ENCODE data around the gene NNMT.

DNA sequence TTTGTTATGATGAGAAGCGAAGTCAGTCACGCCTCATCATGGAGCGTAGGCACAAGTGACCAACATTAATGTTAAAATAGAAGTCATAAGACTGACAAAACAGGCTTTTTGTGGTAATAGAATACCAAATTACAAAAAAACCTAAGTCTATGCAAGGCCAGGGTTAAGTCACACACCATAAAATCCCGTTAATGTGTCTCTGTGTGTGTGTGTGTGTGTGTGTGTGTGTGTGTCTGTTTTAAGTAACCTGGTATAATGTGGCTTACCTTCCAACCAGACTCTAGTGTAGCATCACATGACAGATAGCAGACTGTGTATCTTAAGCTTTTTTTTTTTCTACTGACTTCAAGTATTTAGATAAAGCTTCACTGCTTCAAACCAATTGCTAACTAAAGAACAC is 66.1 kb downstream of the NNMT start:
- no peak for TF ChIP-seq NRF1 (IDR thresholded peaks at IDR 0.05; ENCODE audit: low read depth, low read length)
- TF ChIP-seq FOXM1 (IDR thresholded peaks at IDR 0.05; ENCODE audit: low read depth), result no peak
- TF ChIP-seq, protein P1, sequence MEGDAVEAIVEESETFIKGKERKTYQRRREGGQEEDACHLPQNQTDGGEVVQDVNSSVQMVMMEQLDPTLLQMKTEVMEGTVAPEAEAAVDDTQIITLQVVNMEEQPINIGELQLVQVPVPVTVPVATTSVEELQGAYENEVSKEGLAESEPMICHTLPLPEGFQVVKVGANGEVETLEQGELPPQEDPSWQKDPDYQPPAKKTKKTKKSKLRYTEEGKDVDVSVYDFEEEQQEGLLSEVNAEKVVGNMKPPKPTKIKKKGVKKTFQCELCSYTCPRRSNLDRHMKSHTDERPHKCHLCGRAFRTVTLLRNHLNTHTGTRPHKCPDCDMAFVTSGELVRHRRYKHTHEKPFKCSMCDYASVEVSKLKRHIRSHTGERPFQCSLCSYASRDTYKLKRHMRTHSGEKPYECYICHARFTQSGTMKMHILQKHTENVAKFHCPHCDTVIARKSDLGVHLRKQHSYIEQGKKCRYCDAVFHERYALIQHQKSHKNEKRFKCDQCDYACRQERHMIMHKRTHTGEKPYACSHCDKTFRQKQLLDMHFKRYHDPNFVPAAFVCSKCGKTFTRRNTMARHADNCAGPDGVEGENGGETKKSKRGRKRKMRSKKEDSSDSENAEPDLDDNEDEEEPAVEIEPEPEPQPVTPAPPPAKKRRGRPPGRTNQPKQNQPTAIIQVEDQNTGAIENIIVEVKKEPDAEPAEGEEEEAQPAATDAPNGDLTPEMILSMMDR (IDR thresholded peaks at IDR 0.05), result no peak
